ENCODE results near the gene COL17A1.

GRCh38 chr10:104054430-104054829 lies 31.2 kb downstream of the COL17A1 start:
- TF ChIP-seq CTCF (IDR thresholded peaks at IDR 0.05) = no peak
- TF ChIP-seq POLR2A (IDR thresholded peaks at IDR 0.05) = no peak
